HG03439 (cell line): ENCODE results near the gene CSF1R.
"Not testable (repeated sequence)": the region's sequence is repeated elsewhere in the genome, so short reads cannot be mapped to it uniquely, and the experiment has no call there.

Experiments
- ATAC-seq: cut with Tn5 transposase; IDR thresholded peaks from one replicate; pipeline ENCODE4 v1.9.1; 2021; ENCODE audit warnings: mild to moderate bottlenecking, moderate library complexity; ENCODE audit not compliant: unreplicated experiment

Gene CSF1R

GRCh38 chr5:150057052-150057451, 29.3 kb downstream of the CSF1R start:
- ATAC-seq = no peak

DNA sequence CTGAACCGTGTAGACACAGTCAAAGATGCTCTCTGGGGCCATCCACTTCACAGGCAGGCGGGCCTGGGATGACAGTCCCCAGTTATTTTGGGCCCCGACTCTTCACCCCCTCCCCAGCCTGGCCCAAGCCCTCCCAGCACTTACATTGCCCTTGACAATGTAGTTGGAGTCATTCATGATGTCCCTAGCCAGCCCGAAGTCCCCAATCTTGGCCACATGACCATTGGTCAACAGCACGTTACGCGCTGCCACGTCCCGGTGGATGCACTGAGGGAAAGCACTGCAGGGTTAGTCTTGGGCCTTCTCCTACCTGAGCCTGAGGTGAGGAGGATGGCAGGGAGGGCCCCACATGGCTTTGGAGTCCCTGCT, 30.3 kb downstream of the CSF1R start:
- ATAC-seq = no peak

DNA sequence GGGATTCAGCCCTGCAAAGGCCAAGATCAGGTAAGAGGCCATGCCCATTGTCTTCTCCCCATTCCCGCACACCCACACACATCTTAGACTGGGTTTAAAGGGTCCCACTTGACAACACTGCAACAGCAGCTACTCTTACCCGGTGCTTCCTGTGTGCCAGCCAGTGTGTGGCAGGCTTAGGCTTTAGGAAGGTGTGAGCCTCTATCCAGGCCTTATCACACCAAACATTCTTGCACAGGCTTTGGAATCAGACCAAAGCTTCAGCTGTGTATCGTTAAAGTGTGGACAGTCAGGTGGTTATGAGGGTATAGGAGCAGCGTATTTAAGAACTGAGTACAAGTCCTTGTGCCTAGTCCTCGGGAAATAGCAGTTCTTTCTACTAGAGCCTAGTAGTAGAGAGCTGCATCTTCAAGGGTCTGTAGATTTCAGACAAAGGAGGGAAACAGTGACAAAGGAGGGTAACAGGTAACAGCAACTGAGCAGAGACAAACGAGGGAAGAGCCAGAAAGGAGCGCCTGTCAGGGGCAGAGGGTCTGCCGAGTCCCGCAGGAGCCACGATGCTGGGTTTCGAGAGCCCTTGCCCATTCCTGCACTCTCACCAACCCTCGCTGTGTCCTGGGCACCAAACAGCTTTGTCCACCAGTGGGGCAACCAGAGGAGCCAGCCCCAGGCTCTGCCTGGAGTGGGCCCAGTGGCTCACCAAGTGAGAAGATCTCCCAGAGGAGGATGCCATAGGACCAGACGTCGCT, 30.9 kb downstream of the CSF1R start:
- ATAC-seq = no peak

- no peak for ATAC-seq
Measured at GRCh38 chr5:150054569-150054968, 31.8 kb downstream of the CSF1R start.

DNA sequence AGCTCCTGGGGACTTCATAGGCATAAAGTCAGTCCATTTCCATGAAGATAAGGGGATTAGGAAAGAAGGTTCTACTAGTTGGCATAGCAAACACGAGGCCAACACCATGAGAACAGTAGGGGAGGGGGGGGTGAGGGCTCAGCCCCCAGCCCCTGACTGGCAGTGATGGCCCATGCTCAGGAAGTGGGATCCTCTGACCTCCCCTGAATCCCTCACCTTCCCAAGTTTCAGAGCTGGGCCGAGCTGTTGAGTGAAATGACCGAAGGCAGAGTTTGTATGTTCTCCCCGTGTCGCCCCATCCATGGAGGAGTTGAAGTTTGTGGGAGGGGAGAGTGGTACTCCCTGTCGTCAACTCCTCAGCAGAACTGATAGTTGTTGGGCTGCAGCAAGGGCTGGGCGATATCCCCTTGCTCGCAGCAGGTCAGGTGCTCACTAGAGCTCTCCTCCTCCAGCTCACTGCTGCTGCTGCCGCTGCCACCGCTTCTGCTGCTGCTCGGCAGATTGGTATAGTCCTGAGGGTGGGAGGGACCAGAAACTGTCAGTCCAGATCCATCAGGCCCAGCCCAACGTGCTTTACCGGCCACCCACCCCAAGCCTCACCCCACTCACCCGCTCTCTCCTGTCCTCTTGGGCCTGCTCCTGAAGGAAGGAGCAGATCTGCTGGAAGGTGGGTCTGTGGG, 32.5 kb downstream of the CSF1R start:
- no peak for ATAC-seq

DNA sequence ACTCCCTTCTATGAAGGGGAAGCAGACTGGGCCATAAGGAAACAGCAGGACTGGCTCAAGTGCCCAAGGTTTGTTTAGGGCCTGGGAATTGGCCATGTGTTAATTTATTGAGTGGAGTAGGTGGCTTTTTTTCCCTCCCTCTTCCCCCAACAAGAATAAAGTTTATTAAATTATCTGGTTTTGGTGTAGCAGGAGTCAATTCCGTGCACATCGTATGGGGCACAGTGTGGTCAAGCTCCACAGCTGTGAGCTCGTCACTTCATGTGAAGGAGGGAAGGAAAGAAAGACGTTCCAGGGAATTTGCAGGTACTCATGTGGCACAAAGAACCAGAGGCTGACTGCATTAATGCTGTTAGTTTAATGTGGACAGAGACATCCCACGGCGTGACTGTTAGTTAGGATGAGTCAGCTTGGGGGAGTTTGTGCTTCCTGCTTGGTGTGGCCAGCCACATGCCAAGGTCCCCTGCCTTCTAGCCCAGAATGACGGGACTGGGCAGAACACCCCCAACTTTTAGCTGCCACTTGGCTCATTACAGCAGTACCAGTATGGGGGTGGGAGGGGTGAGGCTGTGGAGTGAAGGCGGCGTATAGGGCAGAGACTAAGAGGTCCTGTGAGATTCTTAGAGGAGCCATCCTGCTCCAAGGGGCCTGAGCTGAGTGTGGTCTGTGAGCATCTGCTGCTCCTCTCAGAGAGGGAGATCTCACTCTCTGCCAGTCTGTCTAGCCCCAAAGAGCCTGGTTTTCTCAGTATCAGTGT, 33.2 kb downstream of the CSF1R start:
- ATAC-seq = no peak

- ATAC-seq = no peak
Measured at GRCh38 chr5:150052226-150052955, 34.0 kb downstream of the CSF1R start.

- no peak for ATAC-seq
Measured at GRCh38 chr5:150051657-150052195, 34.6 kb downstream of the CSF1R start.

DNA sequence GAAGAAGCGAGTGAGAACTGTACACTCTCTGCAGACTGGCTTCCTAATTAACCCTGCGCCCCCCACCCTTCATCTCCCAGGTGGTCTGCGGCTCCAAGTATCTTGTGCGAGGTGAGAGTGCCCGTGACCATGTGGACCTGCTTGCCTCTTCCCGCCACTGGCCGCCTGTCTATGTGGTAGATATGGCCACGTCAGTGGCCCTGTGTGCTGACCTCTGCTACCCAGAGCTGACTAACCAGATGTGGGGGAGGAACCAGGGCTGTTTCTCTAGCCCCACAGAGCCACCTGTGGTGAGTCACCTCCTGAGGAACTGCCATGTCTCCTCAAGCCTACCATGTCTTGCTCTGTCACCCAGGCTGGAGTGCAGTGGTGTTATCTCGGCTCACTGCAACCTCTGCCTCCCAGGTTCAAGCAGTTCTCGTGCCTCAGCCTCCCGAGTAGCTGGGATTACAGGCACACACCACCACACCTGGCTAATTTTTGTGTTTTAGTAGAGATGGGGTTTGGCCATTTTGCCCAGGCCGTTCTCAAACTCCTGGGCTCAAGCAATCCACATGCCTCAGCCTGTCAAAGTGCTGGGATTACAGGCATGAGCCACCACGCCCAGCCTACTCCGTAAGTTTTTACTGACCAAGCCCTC, 36.1 kb downstream of the CSF1R start:
- ATAC-seq = not testable (repeated sequence)

- ATAC-seq = no peak
Measured at GRCh38 chr5:150046031-150046430, 40.3 kb downstream of the CSF1R start.

DNA sequence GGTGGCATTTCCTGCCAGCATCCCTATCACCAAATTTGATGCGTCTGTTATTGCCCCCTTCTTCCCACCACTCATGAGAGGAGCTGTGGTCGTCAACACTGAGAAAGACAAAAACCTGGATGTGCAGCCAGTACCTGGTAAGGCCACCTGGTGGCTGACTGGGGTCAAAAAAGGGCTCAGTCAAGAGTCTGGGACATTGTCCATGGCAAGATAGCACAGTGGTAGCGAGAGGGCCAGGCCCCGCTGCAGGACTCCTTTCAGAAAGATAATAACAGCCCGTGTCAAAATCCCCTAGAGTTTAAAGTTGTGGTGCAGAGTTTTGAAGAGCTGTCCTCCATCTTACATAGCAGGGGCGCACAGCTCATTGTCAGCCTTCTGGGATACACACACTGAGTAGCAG, 40.8 kb downstream of the CSF1R start:
- no peak for ATAC-seq

- no peak for ATAC-seq
Measured at GRCh38 chr5:150044712-150045111, 41.6 kb downstream of the CSF1R start.

DNA sequence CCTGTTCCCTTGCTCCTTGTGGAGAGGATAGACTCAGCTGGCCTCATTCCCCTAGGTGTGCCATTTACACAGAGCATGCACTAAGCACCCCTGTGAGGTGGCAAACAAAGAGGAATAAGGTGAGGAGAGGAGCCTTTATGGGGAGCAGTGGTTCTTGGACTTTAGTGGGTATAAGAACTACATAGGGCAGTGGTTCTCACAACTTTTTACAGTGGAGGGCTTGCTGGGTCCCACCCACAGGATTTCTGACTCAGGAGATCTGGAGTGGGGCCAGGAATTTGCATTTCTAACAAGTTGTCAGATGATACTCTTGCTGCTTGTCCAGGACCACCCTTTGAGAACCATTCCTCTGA, 42.0 kb downstream of the CSF1R start:
- no peak for ATAC-seq

DNA sequence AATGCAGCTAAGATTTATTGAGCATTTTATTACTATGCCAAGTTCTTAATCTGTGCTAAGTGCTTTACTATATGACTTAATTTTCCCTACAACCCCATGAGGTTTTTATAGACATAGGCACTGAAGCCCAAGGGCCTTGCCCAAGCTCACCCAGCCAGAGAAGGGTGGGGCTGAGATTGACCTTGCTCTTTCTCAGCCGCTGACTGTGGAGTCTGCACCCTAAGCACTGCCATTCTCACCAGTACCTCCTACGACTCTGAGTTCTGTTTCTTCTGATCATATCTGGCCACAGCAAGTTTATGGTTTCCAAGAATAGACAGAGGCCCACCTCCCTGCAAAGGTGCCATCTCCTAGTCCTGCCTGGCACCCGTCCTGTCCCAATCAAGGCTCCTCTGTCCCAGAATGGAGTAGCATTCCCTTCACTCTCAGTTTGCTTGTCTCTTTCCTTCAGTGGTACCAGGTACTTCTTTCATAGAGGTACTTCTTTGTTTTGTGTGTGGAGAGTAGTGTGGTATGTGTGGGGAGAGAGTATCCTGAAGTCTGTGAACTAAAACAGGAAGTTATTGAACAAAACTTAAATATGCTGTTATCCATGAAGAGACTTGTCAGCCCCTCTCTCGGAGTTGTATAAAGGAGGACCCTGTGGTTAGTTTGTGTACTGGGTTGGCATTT, 42.6 kb downstream of the CSF1R start:
- no peak for ATAC-seq

DNA sequence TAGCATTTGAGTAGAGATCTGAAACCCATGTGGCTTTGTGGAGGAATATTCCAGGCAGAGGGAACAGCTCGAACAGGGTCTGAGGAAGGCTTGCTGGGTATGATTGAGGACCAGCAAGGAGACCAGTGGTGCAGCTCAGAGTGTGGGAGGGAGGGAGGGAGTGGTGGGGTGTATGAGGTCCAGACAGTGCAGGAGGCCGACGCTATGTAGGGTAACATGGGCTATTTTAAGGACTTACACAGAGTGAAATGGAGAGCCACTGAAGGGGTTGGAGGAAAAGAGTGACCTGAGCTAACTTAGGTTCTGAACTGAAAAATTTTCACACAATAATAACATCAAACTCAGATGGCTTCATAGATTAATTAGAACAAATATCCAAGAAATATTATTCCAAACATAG, 43.9 kb downstream of the CSF1R start:
- no peak for ATAC-seq

DNA sequence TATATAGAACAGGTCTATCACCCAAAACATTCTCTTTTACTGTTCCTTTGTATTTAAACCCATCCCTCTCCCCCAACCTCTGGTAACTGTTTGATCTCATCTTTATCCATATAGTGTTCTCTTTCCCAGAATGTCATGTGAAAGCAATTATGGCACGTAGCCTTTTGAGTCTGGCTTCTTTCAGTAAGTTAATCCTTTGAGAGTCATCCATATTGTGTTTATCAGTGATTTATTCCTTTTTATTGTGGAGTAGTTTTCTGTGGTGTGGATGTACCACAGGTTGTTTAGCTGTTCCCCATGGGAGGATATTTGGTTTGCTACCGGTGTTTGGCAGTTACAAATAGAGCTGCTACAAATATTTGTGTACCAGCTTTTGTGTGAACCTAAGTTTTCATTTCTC, 47.8 kb downstream of the CSF1R start:
- no peak for ATAC-seq

- ATAC-seq = no peak
Measured at GRCh38 chr5:150036513-150036912, 49.8 kb downstream of the CSF1R start.

GRCh38 chr5:150035139-150035895, 51.0 kb downstream of the CSF1R start:
- ATAC-seq = peak; percentile 77

DNA sequence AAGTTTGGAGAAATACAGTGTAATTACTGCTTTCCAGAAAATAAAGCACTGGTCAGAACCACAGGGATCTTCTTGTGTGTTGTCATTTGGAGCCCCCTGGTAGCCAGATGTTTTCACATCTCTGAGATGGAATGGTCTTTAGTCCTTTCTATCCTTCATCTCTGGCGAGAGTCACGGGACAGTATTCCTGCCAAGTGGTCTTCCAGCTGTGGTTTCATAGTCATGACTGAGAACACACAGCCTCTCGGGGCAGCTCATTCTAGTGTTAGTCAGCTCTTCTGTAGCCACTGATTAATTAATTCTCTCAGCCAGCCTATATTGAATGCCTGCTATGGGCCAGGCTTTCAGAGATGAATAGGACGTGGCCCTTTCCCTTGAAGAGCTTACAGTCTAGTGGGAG, 51.7 kb downstream of the CSF1R start:
- ATAC-seq = no peak
